HepG2 (cell line): ENCODE results near the gene PSKH1. TPM values are rescaled to one million over a fixed set of nuclear protein-coding genes. Genes with fewer than 3 reads are reported as not detected.

ENCODE experiments used
- ATAC-seq: fragments of 200-7000 bp; cut with Tn5 transposase; 3 replicates; pipeline ENCODE4 v1.9.1; 2020; ENCODE audit warnings: mild to moderate bottlenecking, moderate library complexity
- BruUV-seq: library from RNA; stranded (reverse); fragments of 400-500 nt; replicated peaks from 2 replicates; lab custom pipeline; 2021; lab: Mats Ljungman, UMichigan
- CTCF ChIA-PET: fragments of 300-600 bp; formaldehyde crosslinking; extraction: SDS; loops from one replicate; lab custom pipeline; 2021; ENCODE audit warnings: low total read pairs, inconsistent platforms, low intra/inter-chr PET ratio; lab: Yijun Ruan, JAX
- POLR2A ChIA-PET: fragments of 350-600 bp; sonication (Branson Sonifier 250); formaldehyde crosslinking; loops from one replicate; lab custom pipeline; 2020; ENCODE audit warnings: antibody characterized with exemption, inconsistent platforms; lab: Yijun Ruan, JAX
- DNase-seq: peaks from one replicate; pipeline ENCODE4 v3.0.0-alpha.2; 2015; ENCODE audit warnings: low spot score
- FAIRE-seq: peaks from 3 replicates; lab custom pipeline; 2011; peaks lifted over from hg19 to GRCh38; lab: Jason Lieb, UNC
- H2AFZ ChIP-seq: one replicate; pipeline ENCODE4 v1.6.1; 2011; ENCODE audit warnings: low read length, inconsistent platforms
- H3K27ac ChIP-seq: fragments of 300-600 bp; 3 replicates; pipeline ENCODE4 v1.8.0; 2011; ENCODE audit warnings: mixed run types, mild to moderate bottlenecking, mixed read lengths, low read length, inconsistent platforms; ENCODE audit not compliant: insufficient read depth; ENCODE audit errors: extremely low read length
- H3K27me3 ChIP-seq, 2 experiments: fragments of 200-600 bp in 1 of 2; 2 replicates in 1 of 2; 3 replicates in 1 of 2; pipeline versions ENCODE4 v1.6.0 to v1.8.0; 2011; ENCODE audit warnings: low read length in 2 of 2, mild to moderate bottlenecking in 2 of 2, moderate library complexity in 2 of 2, inconsistent platforms in 1 of 2; ENCODE audit not compliant: insufficient read depth in 2 of 2, control insufficient read depth in 1 of 2
- H3K36me3 ChIP-seq, 2 experiments: fragments of 200-600 bp in 1 of 2; replicated peaks in 1 of 2; 2 replicates in 1 of 2; 3 replicates in 1 of 2; pipeline versions ENCODE4 v1.5.1 to v1.8.0; 2011; ENCODE audit warnings: low read length in 2 of 2, inconsistent platforms in 1 of 2; ENCODE audit not compliant: insufficient read depth in 2 of 2, control insufficient read depth in 1 of 2
- H3K4me1 ChIP-seq: 2 replicates; pipeline ENCODE4 v1.5.1; 2012; ENCODE audit warnings: low read length, inconsistent platforms; ENCODE audit not compliant: insufficient read depth
- H3K4me2 ChIP-seq: 2 replicates; pipeline ENCODE4 v1.6.0; 2011; ENCODE audit warnings: low read depth, low read length, inconsistent platforms
- H3K4me3 ChIP-seq, 3 experiments: fragments of 200-600 bp in 1 of 3; sonication (generic), shearing (Covaris generic) in 1 of 3; replicated peaks in 1 of 3; 2 replicates each; pipeline ENCODE4 v1.5.1; 2011 to 2016; ENCODE audit warnings: low read length in 3 of 3, inconsistent platforms in 2 of 3, low read depth in 2 of 3, mild to moderate bottlenecking in 2 of 3, control low read depth in 1 of 3, mixed read lengths in 1 of 3; ENCODE audit not compliant: insufficient read depth in 1 of 3
- H3K79me2 ChIP-seq: one replicate; pipeline ENCODE4 v1.6.1; 2011; ENCODE audit warnings: low read length, inconsistent platforms; ENCODE audit not compliant: insufficient read depth
- H3K9ac ChIP-seq: 2 replicates; pipeline ENCODE4 v1.6.0; 2011; ENCODE audit warnings: mild to moderate bottlenecking, low read depth, low read length, inconsistent platforms; ENCODE audit not compliant: insufficient read depth
- H3K9me3 ChIP-seq: 2 replicates; pipeline ENCODE4 v1.5.1; 2012; ENCODE audit warnings: mild to moderate bottlenecking, low read length
- H4K20me1 ChIP-seq: 2 replicates; pipeline ENCODE4 v1.6.0; 2011; ENCODE audit warnings: inconsistent platforms, mild to moderate bottlenecking, low read length, moderate library complexity; ENCODE audit not compliant: insufficient read depth
- AGO2 ChIP-seq: fragments of 200-400 bp; formaldehyde crosslinking; optimal IDR thresholded peaks from 2 replicates; pipeline ENCODE3; 2017; ENCODE audit warnings: mild to moderate bottlenecking, low read depth, low read length, moderate library complexity
- AKAP8 ChIP-seq: sonication (generic); formaldehyde crosslinking; IDR thresholded peaks from 2 replicates; pipeline ENCODE4 v1.5.1; 2020; ENCODE audit warnings: mild to moderate bottlenecking, missing genetic modification reagents
- ARNT2 ChIP-seq: sonication (generic); formaldehyde crosslinking; IDR thresholded peaks from 2 replicates; pipeline ENCODE4 v1.8.0; 2022; ENCODE audit warnings: mild to moderate bottlenecking, low read depth, missing genetic modification reagents, moderate library complexity
- CHCHD3 ChIP-seq: sonication (generic); formaldehyde crosslinking; IDR thresholded peaks from 2 replicates; pipeline ENCODE4 v1.8.0; 2022; ENCODE audit warnings: mild to moderate bottlenecking, missing genetic modification reagents, moderate library complexity
- ELF1 ChIP-seq: sonication (generic); formaldehyde crosslinking; IDR thresholded peaks from 2 replicates; pipeline ENCODE4 v1.4.0; 2020; ENCODE audit warnings: missing genetic modification reagents
- MED8 ChIP-seq: sonication (generic); formaldehyde crosslinking; IDR thresholded peaks from 2 replicates; pipeline ENCODE4 v1.8.1; 2023; ENCODE audit warnings: mild to moderate bottlenecking, missing genetic modification reagents; ENCODE audit not compliant: insufficient replicate concordance
- MTA1 ChIP-seq: sonication (generic); formaldehyde crosslinking; IDR thresholded peaks from 2 replicates; pipeline ENCODE4 v1.4.0; 2020; ENCODE audit warnings: missing genetic modification reagents, mild to moderate bottlenecking, borderline replicate concordance
- NFE2L1 ChIP-seq: sonication (generic); formaldehyde crosslinking; IDR thresholded peaks from 2 replicates; pipeline ENCODE4 v1.4.0; 2020; ENCODE audit warnings: missing genetic modification reagents, mild to moderate bottlenecking, borderline replicate concordance
- NFKB2 ChIP-seq: sonication (generic); formaldehyde crosslinking; IDR thresholded peaks from 2 replicates; pipeline ENCODE4 v1.4.0; 2020; ENCODE audit warnings: missing genetic modification reagents, borderline replicate concordance
- NRL ChIP-seq: sonication (generic); formaldehyde crosslinking; IDR thresholded peaks from 2 replicates; pipeline ENCODE4 v1.5.0; 2020; ENCODE audit warnings: missing genetic modification reagents, mild to moderate bottlenecking, moderate library complexity, borderline replicate concordance
- POLR2A ChIP-seq, 2 experiments: IDR thresholded peaks; 2 replicates each; pipeline ENCODE4 v1.6.1; 2011; ENCODE audit warnings: low read depth in 2 of 2, low read length in 2 of 2, mild to moderate bottlenecking in 1 of 2, moderate library complexity in 1 of 2; ENCODE audit not compliant: insufficient read depth in 1 of 2
- POLR2AphosphoS5 ChIP-seq: IDR thresholded peaks from 2 replicates; pipeline ENCODE4 v1.6.1; 2012; ENCODE audit warnings: low read depth, low read length
- RBFOX2 ChIP-seq: fragments of 200-400 bp; formaldehyde crosslinking; IDR thresholded peaks from 2 replicates; pipeline ENCODE4 v1.6.1; 2017; ENCODE audit warnings: low read depth, mild to moderate bottlenecking, low read length
- ZNF350 ChIP-seq: sonication (generic); formaldehyde crosslinking; IDR thresholded peaks from 2 replicates; pipeline ENCODE4 v1.4.0; 2020; ENCODE audit warnings: mild to moderate bottlenecking, low read depth, missing genetic modification reagents, borderline replicate concordance
- ZNF552 ChIP-seq: sonication (generic); formaldehyde crosslinking; IDR thresholded peaks from 2 replicates; pipeline ENCODE4 v1.9.0; 2022; ENCODE audit warnings: missing genetic modification reagents, mild to moderate bottlenecking, borderline replicate concordance
- ZNF614 ChIP-seq: IDR thresholded peaks from 2 replicates; pipeline ENCODE4 v1.6.1; 2018; ENCODE audit warnings: missing biosample characterization, missing genetic modification reagents, inconsistent platforms, borderline replicate concordance
- ZNF724P ChIP-seq: sonication (generic); formaldehyde crosslinking; IDR thresholded peaks from 2 replicates; pipeline ENCODE4 v1.8.0; 2022; ENCODE audit warnings: missing genetic modification reagents, borderline replicate concordance
- ZSCAN31 ChIP-seq: sonication (generic); formaldehyde crosslinking; IDR thresholded peaks from 2 replicates; pipeline ENCODE4 v1.5.0; 2020; ENCODE audit warnings: low read depth, mild to moderate bottlenecking, missing genetic modification reagents
- WGBS: methylation state at CpG from one replicate; pipeline ENCODE4 v1.1.6; 2017; ENCODE audit warnings: low lambda C conversion rate; 5-methylcytosine and 5-hydroxymethylcytosine counted together
- in situ Hi-C: cut with HindIII; loops from 2 replicates; pipeline ENCODE4 v1.10.0; 2017; ENCODE audit warnings: low pct_unique_long_range_greater_than_20kb; ENCODE audit not compliant: extremely low pct_ligation_motif_present
- intact Hi-C: fragments of 100-400 bp; cut with micrococcal nuclease; formaldehyde crosslinking; loops from one replicate; pipeline ENCODE4 v1.10.0; 2022; ENCODE audit not compliant: unreplicated experiment
- polyA plus RNA-seq, 8 experiments: library from polyadenylated mRNA; depleted of rRNA in 3 of 8; stranded (reverse) in 7 of 8; unstranded in 1 of 8; fragments of >200 nt; fragmentation: Illumina TruSeq in 4 of 8; extraction: Trizol in 4 of 8; gene quantifications; 2 replicates each; pipeline versions ENCODE4 v1.2.1 to v1.2.3, GENCODE V29; 2011 to 2016; ENCODE audit warnings: low read depth in 4 of 8, missing spikeins in 1 of 8, mixed read lengths in 1 of 8; ENCODE audit not compliant: insufficient read depth in 1 of 8
- total RNA-seq, 5 experiments: library from RNA; depleted of rRNA; stranded (reverse); fragments of >200 nt; fragmentation: Illumina TruSeq; extraction: Trizol; gene quantifications; 2 replicates each; pipeline ENCODE4 v1.2.3, GENCODE V29; 2016; ENCODE audit warnings: low read depth in 1 of 5
- TF ChIP-seq, protein P1 (sequence below): sonication (generic); formaldehyde crosslinking; IDR thresholded peaks from 2 replicates; pipeline ENCODE4 v1.9.0; 2022; ENCODE audit warnings: missing genetic modification reagents, mild to moderate bottlenecking, borderline replicate concordance
- TF ChIP-seq, protein P2 (sequence below): sonication (generic); formaldehyde crosslinking; IDR thresholded peaks from 2 replicates; pipeline ENCODE4 v1.5.1; 2020; ENCODE audit warnings: mild to moderate bottlenecking, missing genetic modification reagents, moderate library complexity

The PSKH1 gene
- total and polyA plus RNA-seq, 2 of the 13 experiments (the other 11 are each of a cell fraction or from before 2014, with no cell fraction given): 8.4 to 19.1 TPM

DNA sequence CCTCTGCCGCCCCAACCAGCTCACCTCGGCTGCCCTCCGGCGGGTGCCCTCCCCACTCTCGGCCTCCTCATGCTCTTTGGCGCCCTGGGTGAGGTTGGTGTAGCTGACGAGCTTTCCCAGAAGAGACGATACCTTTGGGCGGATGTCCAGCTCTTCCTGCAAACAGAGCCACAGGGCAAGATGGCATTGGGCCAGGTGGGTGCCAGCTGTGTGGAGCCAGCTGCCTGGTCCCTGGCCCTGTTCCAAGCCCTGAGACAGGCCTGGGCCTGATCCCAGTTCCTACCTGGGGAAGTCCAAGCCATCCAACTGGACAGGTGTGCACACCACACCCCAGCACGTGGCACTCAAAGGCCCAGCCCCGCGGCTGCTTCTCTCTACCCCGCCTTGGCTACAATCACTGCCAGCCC lies 68.5 kb downstream of the PSKH1 start:
- POLR2A ChIA-PET: interaction anchor here (1.6 to 12.9 kb wide), 2 partner anchors 16 to 26 kb away, joined by 3 to 226 read pairs; partner anchors contain the start of gene LCAT
- CTCF ChIA-PET: no interaction called here
- Histone ChIP-seq H3K4me2 (no peak overlapping the region), H3K4me1 (peaks cover 36% of the 10 kb centered on the region), H3K36me3 (peaks cover 47 to 63% of the 10 kb centered on the region in 2 experiments), H3K79me2 (peaks cover 50% of the 10 kb centered on the region), H3K27ac (no peak overlapping the region), H4K20me1 (peaks cover 14% of the 10 kb centered on the region), H3K9ac (no peak overlapping the region), H2AFZ (no peak overlapping the region), H3K4me3 (no peak overlapping the region), H3K9me3 (no peaks in the 10 kb centered on the region), H3K27me3 (no peaks in the 10 kb centered on the region; a peak in 1 of 5 replicates)
- TF ChIP-seq ZNF552 (CRISPR knock-in tag): 0 out of 2 replicates have a peak, but pooled peaks have one; percentile 29
- TF ChIP-seq ZNF724P (CRISPR knock-in tag): 0 out of 2 replicates have a peak, but pooled peaks have one; percentile 36
- TF ChIP-seq, protein P1, sequence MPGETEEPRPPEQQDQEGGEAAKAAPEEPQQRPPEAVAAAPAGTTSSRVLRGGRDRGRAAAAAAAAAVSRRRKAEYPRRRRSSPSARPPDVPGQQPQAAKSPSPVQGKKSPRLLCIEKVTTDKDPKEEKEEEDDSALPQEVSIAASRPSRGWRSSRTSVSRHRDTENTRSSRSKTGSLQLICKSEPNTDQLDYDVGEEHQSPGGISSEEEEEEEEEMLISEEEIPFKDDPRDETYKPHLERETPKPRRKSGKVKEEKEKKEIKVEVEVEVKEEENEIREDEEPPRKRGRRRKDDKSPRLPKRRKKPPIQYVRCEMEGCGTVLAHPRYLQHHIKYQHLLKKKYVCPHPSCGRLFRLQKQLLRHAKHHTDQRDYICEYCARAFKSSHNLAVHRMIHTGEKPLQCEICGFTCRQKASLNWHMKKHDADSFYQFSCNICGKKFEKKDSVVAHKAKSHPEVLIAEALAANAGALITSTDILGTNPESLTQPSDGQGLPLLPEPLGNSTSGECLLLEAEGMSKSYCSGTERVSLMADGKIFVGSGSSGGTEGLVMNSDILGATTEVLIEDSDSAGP (CRISPR knock-in tag): peak; percentile 24; the same call in 1 of the 2 replicates
- peak; percentile 15; the same call in 1 of the 2 replicates for TF ChIP-seq POLR2AphosphoS5
- TF ChIP-seq ZNF350 (CRISPR knock-in tag): 0 out of 2 replicates have a peak, but pooled peaks have one; percentile 27
- TF ChIP-seq, protein P2, sequence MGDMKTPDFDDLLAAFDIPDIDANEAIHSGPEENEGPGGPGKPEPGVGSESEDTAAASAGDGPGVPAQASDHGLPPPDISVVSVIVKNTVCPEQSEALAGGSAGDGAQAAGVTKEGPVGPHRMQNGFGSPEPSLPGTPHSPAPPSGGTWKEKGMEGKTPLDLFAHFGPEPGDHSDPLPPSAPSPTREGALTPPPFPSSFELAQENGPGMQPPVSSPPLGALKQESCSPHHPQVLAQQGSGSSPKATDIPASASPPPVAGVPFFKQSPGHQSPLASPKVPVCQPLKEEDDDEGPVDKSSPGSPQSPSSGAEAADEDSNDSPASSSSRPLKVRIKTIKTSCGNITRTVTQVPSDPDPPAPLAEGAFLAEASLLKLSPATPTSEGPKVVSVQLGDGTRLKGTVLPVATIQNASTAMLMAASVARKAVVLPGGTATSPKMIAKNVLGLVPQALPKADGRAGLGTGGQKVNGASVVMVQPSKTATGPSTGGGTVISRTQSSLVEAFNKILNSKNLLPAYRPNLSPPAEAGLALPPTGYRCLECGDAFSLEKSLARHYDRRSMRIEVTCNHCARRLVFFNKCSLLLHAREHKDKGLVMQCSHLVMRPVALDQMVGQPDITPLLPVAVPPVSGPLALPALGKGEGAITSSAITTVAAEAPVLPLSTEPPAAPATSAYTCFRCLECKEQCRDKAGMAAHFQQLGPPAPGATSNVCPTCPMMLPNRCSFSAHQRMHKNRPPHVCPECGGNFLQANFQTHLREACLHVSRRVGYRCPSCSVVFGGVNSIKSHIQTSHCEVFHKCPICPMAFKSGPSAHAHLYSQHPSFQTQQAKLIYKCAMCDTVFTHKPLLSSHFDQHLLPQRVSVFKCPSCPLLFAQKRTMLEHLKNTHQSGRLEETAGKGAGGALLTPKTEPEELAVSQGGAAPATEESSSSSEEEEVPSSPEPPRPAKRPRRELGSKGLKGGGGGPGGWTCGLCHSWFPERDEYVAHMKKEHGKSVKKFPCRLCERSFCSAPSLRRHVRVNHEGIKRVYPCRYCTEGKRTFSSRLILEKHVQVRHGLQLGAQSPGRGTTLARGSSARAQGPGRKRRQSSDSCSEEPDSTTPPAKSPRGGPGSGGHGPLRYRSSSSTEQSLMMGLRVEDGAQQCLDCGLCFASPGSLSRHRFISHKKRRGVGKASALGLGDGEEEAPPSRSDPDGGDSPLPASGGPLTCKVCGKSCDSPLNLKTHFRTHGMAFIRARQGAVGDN (CRISPR knock-in tag): peak; percentile 24; the same call in 1 of the 2 replicates
- no peak for TF ChIP-seq ELF1 (CRISPR knock-in tag)
- no peak for TF ChIP-seq ARNT2
- TF ChIP-seq NFE2L1 (CRISPR knock-in tag): 0 out of 2 replicates have a peak, but pooled peaks have one; percentile 28
- TF ChIP-seq AGO2: peak; percentile 90
- no peak for TF ChIP-seq MTA1 (CRISPR knock-in tag)
- TF ChIP-seq NRL (CRISPR knock-in tag): no peak
- 0 out of 2 replicates have a peak, but pooled peaks have one; percentile 40 for TF ChIP-seq AKAP8 (CRISPR knock-in tag)
- 0 out of 2 replicates have a peak, but pooled peaks have one; percentile 32 for TF ChIP-seq ZSCAN31 (CRISPR knock-in tag)
- peak; percentile 58; the same call in 1 of the 2 replicates for TF ChIP-seq CHCHD3
- TF ChIP-seq NFKB2 (CRISPR knock-in tag): peak; percentile 29; the same call in 1 of the 2 replicates
- TF ChIP-seq ZNF614 (CRISPR knock-in tag): no peak
- no peak for TF ChIP-seq MED8 (CRISPR knock-in tag)
- TF ChIP-seq POLR2A (IDR thresholded peaks at IDR 0.05; ENCODE audit: insufficient read depth in 1 of 2, low read depth in 2 of 2, low read length in 2 of 2): 0 out of 4 replicates have a peak, but pooled peaks of 1 of the 2 experiments have one; percentile 10
- peak; percentile 44 for TF ChIP-seq RBFOX2
- ATAC-seq: no peak
- FAIRE-seq: no peak
- intact Hi-C loops (no loop called here), in situ Hi-C loops (no loop called here)
- no TSS peak for BruUV-seq
- 97% methylated on average over 9 of the region's 13 CpGs for WGBS
- DNase-seq: no peak
